H1 (cell line): ENCODE data around the gene GPR15LG. TPM values are rescaled to one million over a fixed set of nuclear protein-coding genes. Genes with fewer than 3 reads are reported as not detected.

ENCODE experiments used
- CTCF ChIA-PET: fragments of 300-600 bp; sonication (Branson Sonifier 250); formaldehyde crosslinking; loops from one replicate; lab custom pipeline; 2021; ENCODE audit not compliant: partially characterized antibody; lab: Charles Lee
- POLR2A ChIA-PET: fragments of 300-600 bp; sonication (Branson Sonifier 250); formaldehyde crosslinking; loops from one replicate; lab custom pipeline; 2021; ENCODE audit warnings: inconsistent platforms; ENCODE audit not compliant: partially characterized antibody; lab: Charles Lee
- DNase-seq, 2 experiments: peaks; one replicate each; pipeline versions ENCODE4 v3.0.0 to v3.0.0-alpha.2; 2010 to 2022; ENCODE audit warnings: low spot score in 2 of 2, low read depth in 1 of 2, mixed read lengths in 1 of 2
- FAIRE-seq: peaks from 2 replicates; lab custom pipeline; 2011; peaks lifted over from hg19 to GRCh38; lab: Jason Lieb, UNC
- H2AFZ ChIP-seq: 2 replicates; pipeline ENCODE4 v1.8.1; 2012; ENCODE audit warnings: low read length, inconsistent platforms
- H2AK5ac ChIP-seq: 2 replicates; pipeline ENCODE4 v1.6.1; 2013; ENCODE audit warnings: low read depth, low read length
- H2BK120ac ChIP-seq: replicated peaks from 2 replicates; pipeline ENCODE3; 2013; ENCODE audit warnings: low read depth, low read length, inconsistent platforms
- H2BK12ac ChIP-seq: 2 replicates; pipeline ENCODE4 v1.6.1; 2013; ENCODE audit warnings: low read depth, low read length
- H2BK15ac ChIP-seq: 2 replicates; pipeline ENCODE4 v1.6.1; 2013; ENCODE audit warnings: low read length
- H2BK20ac ChIP-seq: 2 replicates; pipeline ENCODE4 v1.6.1; 2013; ENCODE audit warnings: low read length
- H2BK5ac ChIP-seq: 2 replicates; pipeline ENCODE4 v1.6.1; 2013; ENCODE audit warnings: low read depth, low read length
- H3K14ac ChIP-seq: 2 replicates; pipeline ENCODE4 v1.6.1; 2013; ENCODE audit warnings: inconsistent platforms; ENCODE audit not compliant: insufficient read length
- H3K18ac ChIP-seq: 2 replicates; pipeline ENCODE4 v1.6.1; 2013; ENCODE audit warnings: low read length; ENCODE audit errors: extremely low read depth
- H3K23ac ChIP-seq: 2 replicates; pipeline ENCODE4 v1.6.1; 2013; ENCODE audit warnings: inconsistent platforms; ENCODE audit not compliant: insufficient read length
- H3K23me2 ChIP-seq: 2 replicates; pipeline ENCODE4 v1.6.1; 2013; ENCODE audit warnings: low read depth, low read length
- H3K27ac ChIP-seq: 2 replicates; pipeline ENCODE4 v1.6.1; 2011; ENCODE audit warnings: low read depth, low read length, inconsistent platforms
- H3K27me3 ChIP-seq, 4 experiments: replicated peaks in 1 of 4; 1 replicate in 1 of 4; 2 replicates in 3 of 4; pipeline versions ENCODE4 v1.6.1 to v1.8.1; 2011 to 2013; ENCODE audit warnings: low read length in 3 of 4, mild to moderate bottlenecking in 3 of 4, inconsistent platforms in 2 of 4, mixed read lengths in 2 of 4, moderate library complexity in 1 of 4; ENCODE audit not compliant: control insufficient read depth in 3 of 4, insufficient read depth in 3 of 4; ENCODE audit errors: extremely low read depth in 1 of 4
- H3K36me3 ChIP-seq, 4 experiments: 2 replicates each; pipeline versions ENCODE4 v1.6.1 to v1.8.1; 2011 to 2013; ENCODE audit warnings: mild to moderate bottlenecking in 4 of 4, low read length in 3 of 4, moderate library complexity in 2 of 4, control low read depth in 1 of 4, inconsistent platforms in 1 of 4; ENCODE audit not compliant: insufficient read depth in 4 of 4, control insufficient read depth in 2 of 4
- H3K4ac ChIP-seq: replicated peaks from 2 replicates; pipeline ENCODE3; 2013; ENCODE audit warnings: low read length, low read depth, mixed read lengths, inconsistent platforms; ENCODE audit not compliant: insufficient read length
- H3K4me1 ChIP-seq, 4 experiments: replicated peaks in 1 of 4; 1 replicate in 1 of 4; 2 replicates in 3 of 4; pipeline versions ENCODE4 v1.6.1 to v1.8.1; 2011 to 2013; ENCODE audit warnings: low read length in 3 of 4, inconsistent platforms in 2 of 4, mixed read lengths in 1 of 4; ENCODE audit not compliant: insufficient read depth in 4 of 4, control insufficient read depth in 3 of 4
- H3K4me2 ChIP-seq, 2 experiments: 2 replicates each; pipeline versions ENCODE4 v1.6.1 to v1.8.1; 2011 to 2013; ENCODE audit warnings: low read depth in 2 of 2, low read length in 2 of 2, control low read depth in 1 of 2, inconsistent platforms in 1 of 2, mild to moderate bottlenecking in 1 of 2; ENCODE audit not compliant: insufficient read depth in 1 of 2
- H3K4me3 ChIP-seq, 4 experiments: fragments of 200-600, 300-600 bp in 1 of 4; sonication (generic), shearing (Covaris generic), sonication (Bioruptor Twin) in 1 of 4; 2 replicates each; pipeline versions ENCODE4 v1.5.1 to v1.8.1; 2011 to 2016; ENCODE audit warnings: low read length in 4 of 4, low read depth in 3 of 4, control low read depth in 2 of 4, inconsistent platforms in 2 of 4, mild to moderate bottlenecking in 2 of 4, mixed read lengths in 1 of 4, moderate library complexity in 1 of 4; ENCODE audit not compliant: insufficient read depth in 2 of 4; ENCODE audit errors: extremely low read depth in 1 of 4
- H3K56ac ChIP-seq: replicated peaks from 2 replicates; pipeline ENCODE3; 2013; ENCODE audit warnings: low read depth, mild to moderate bottlenecking, mixed read lengths, low read length, inconsistent platforms; ENCODE audit not compliant: insufficient read length
- H3K79me1 ChIP-seq: 2 replicates; pipeline ENCODE4 v1.6.1; 2013; ENCODE audit warnings: low read depth, low read length, control low read depth
- H3K79me2 ChIP-seq, 2 experiments: 2 replicates each; pipeline versions ENCODE4 v1.6.1 to v1.8.1; 2012 to 2013; ENCODE audit warnings: low read length in 2 of 2, mild to moderate bottlenecking in 2 of 2, inconsistent platforms in 1 of 2; ENCODE audit not compliant: insufficient read depth in 2 of 2, control insufficient read depth in 1 of 2
- H3K9ac ChIP-seq, 4 experiments: replicated peaks in 1 of 4; 1 replicate in 1 of 4; 2 replicates in 3 of 4; pipeline versions ENCODE4 v1.6.1 to v1.8.1; 2011 to 2013; ENCODE audit warnings: low read depth in 3 of 4, low read length in 3 of 4, control low read depth in 2 of 4, mild to moderate bottlenecking in 2 of 4, moderate library complexity in 2 of 4, inconsistent platforms in 1 of 4; ENCODE audit errors: extremely low read depth in 1 of 4
- H3K9me3 ChIP-seq, 2 experiments: 2 replicates each; pipeline versions ENCODE4 v1.6.1 to v1.8.1; 2012 to 2013; ENCODE audit warnings: mild to moderate bottlenecking in 2 of 2, moderate library complexity in 2 of 2, control low read depth in 1 of 2, inconsistent platforms in 1 of 2, low read depth in 1 of 2, low read length in 1 of 2, mixed read lengths in 1 of 2; ENCODE audit not compliant: insufficient read depth in 2 of 2
- H4K20me1 ChIP-seq, 2 experiments: replicated peaks in 1 of 2; 2 replicates each; pipeline versions ENCODE3 to v1.8.1; 2011 to 2013; ENCODE audit warnings: inconsistent platforms in 2 of 2, low read length in 2 of 2, mild to moderate bottlenecking in 1 of 2; ENCODE audit not compliant: insufficient read depth in 2 of 2, control insufficient read depth in 1 of 2
- H4K5ac ChIP-seq: 2 replicates; pipeline ENCODE4 v1.6.1; 2013; ENCODE audit warnings: low read length, low read depth, mixed read lengths, inconsistent platforms; ENCODE audit not compliant: insufficient read length
- H4K8ac ChIP-seq: 2 replicates; pipeline ENCODE4 v1.8.0; 2013; ENCODE audit warnings: mild to moderate bottlenecking, moderate library complexity, low read length, inconsistent platforms; ENCODE audit not compliant: insufficient read depth; ENCODE audit errors: extremely low read depth
- H4K91ac ChIP-seq: replicated peaks from 2 replicates; pipeline ENCODE3; 2013; ENCODE audit warnings: low read length, mixed read lengths, inconsistent platforms; ENCODE audit not compliant: insufficient read length
- BRCA1 ChIP-seq: IDR thresholded peaks from 2 replicates; pipeline ENCODE4 v1.6.1; 2012; ENCODE audit warnings: low read depth, low read length, improper control_type of control experiment
- CTBP2 ChIP-seq: IDR thresholded peaks from 2 replicates; pipeline ENCODE4 v1.7.0; 2011; ENCODE audit warnings: borderline replicate concordance, mild to moderate bottlenecking, moderate library complexity, mixed read lengths, low read length; ENCODE audit not compliant: insufficient read depth, insufficient read length
- JUND ChIP-seq: IDR thresholded peaks from 2 replicates; pipeline ENCODE4 v1.6.1; 2011; ENCODE audit warnings: mild to moderate bottlenecking, improper control_type of control experiment, low read length
- NANOG ChIP-seq: IDR thresholded peaks from 2 replicates; pipeline ENCODE4 v1.6.1; 2011; ENCODE audit warnings: low read length, low read depth, mild to moderate bottlenecking, inconsistent platforms; ENCODE audit not compliant: insufficient read depth, poor library complexity, severe bottlenecking
- RFX5 ChIP-seq: IDR thresholded peaks from 2 replicates; pipeline ENCODE4 v1.6.1; 2011; ENCODE audit warnings: low read depth, low read length, improper control_type of control experiment, borderline replicate concordance
- SIRT6 ChIP-seq: IDR thresholded peaks from one replicate; pipeline ENCODE4 v1.7.1; 2012; ENCODE audit warnings: low read length, inconsistent platforms
- TCF12 ChIP-seq: IDR thresholded peaks from 2 replicates; pipeline ENCODE4 v1.6.1; 2011; ENCODE audit warnings: low read depth, mild to moderate bottlenecking, low read length
- USF2 ChIP-seq: IDR thresholded peaks from 2 replicates; pipeline ENCODE4 v1.6.1; 2011; ENCODE audit warnings: low read length, improper control_type of control experiment
- WGBS, 2 experiments: shearing (Covaris generic) in 1 of 2; methylation state at CpG; one replicate each; pipeline versions ENCODE4 v1.1.6 to v1.1.7; 2013 to 2015; ENCODE audit warnings: low lambda C conversion rate in 2 of 2, mixed read lengths in 2 of 2, inconsistent platforms in 1 of 2, low coverage in 1 of 2, missing lambda C conversion rate in 1 of 2; ENCODE audit not compliant: insufficient replicate concordance in 2 of 2, insufficient coverage in 1 of 2, insufficient read length in 1 of 2; ENCODE audit errors: extremely low coverage in 1 of 2, missing lambda C conversion rate in 1 of 2; 5-methylcytosine and 5-hydroxymethylcytosine counted together
- polyA plus RNA-seq, 7 experiments: library from polyadenylated mRNA; depleted of rRNA in 3 of 7; stranded (reverse) in 5 of 7; unstranded in 2 of 7; fragments of >200 nt in 5 of 7; fragments of 200-250 nt in 2 of 7; gene quantifications; 1 replicate in 5 of 7; 2 replicates in 1 of 7; 4 replicates in 1 of 7; pipeline versions ENCODE4 v1.2.1 to v1.2.3, GENCODE V29; 2011 to 2013; ENCODE audit warnings: missing spikeins in 2 of 7, mixed read lengths in 2 of 7
- total RNA-seq: library from RNA; stranded (reverse); fragmentation: NEBNext Ultra II Directional; extraction: Animal tissue kit (Norgen Biotek cat#: 25700); gene quantifications from 2 replicates; pipeline ENCODE4 v1.2.1, GENCODE V29; 2021

GPR15LG gene
- total and polyA plus RNA-seq, 2 of the 8 experiments (the other 6 are each of a cell fraction or from before 2014, with no cell fraction given), result not detected

- no peak overlapping the region for H4K5ac ChIP-seq
- H2AFZ ChIP-seq, result no peak overlapping the region
- no peaks in the 10 kb centered on the region for H4K20me1 ChIP-seq
- no peak overlapping the region for H2AK5ac ChIP-seq
- no peak overlapping the region for H3K4me3 ChIP-seq
- no peak overlapping the region for H2BK12ac ChIP-seq
- H3K79me1 ChIP-seq, result no peaks in the 10 kb centered on the region
- WGBS, 2 experiments, result 84% methylated on average over 2 of the region's 2 CpGs; no CpG with 5 or more reads in 1 of the 2 experiments
- no peak for DNase-seq
- no peaks in the 10 kb centered on the region for H3K23me2 ChIP-seq
- H4K8ac ChIP-seq, result no peak overlapping the region
- H2BK15ac ChIP-seq, result no peak overlapping the region
- POLR2A ChIA-PET, result no interaction called here
- H3K27ac ChIP-seq, result no peak overlapping the region
- no peaks in the 10 kb centered on the region for H3K36me3 ChIP-seq
- H3K4me2 ChIP-seq, result no peak overlapping the region
- H3K9ac ChIP-seq, result no peak overlapping the region
- no peak overlapping the region for H2BK5ac ChIP-seq
- H3K9me3 ChIP-seq, result no peaks in the 10 kb centered on the region
- no peak overlapping the region for H2BK20ac ChIP-seq
- CTCF ChIA-PET, result interaction anchor here (0.6 to 8.8 kb wide), 17 partner anchors 7 to 340 kb away, joined by 3 to 113 read pairs (median 4); no protein-coding TSS in a partner anchor
- no peaks in the 10 kb centered on the region for H3K79me2 ChIP-seq
- H3K18ac ChIP-seq, result no peak overlapping the region
- no peak overlapping the region for H3K23ac ChIP-seq
- no peak overlapping the region for H3K4ac ChIP-seq
- no peak overlapping the region for H4K91ac ChIP-seq
- no peak overlapping the region for H2BK120ac ChIP-seq
- no peaks in the 10 kb centered on the region for H3K27me3 ChIP-seq
- FAIRE-seq, result no peak
- TF ChIP-seq RFX5, result no peak
- no peak for TF ChIP-seq TCF12
- no peak for TF ChIP-seq BRCA1
- TF ChIP-seq SIRT6, result no peak
- no peak for TF ChIP-seq CTBP2
- no peak for TF ChIP-seq JUND
- no peak for TF ChIP-seq NANOG
- no peak for TF ChIP-seq USF2
- H3K56ac ChIP-seq, result no peak overlapping the region
- H3K14ac ChIP-seq, result no peak overlapping the region
- H3K4me1 ChIP-seq, result peaks cover 0 to 4% (median 0%) of the 10 kb centered on the region in 4 experiments; a peak in 1 of 7 replicates
Observed at GRCh38 chr10:84211566-84211965, 38.0 kb downstream of the GPR15LG start.
